ENCODE results near the gene PHF2. TPM values are rescaled to one million over a fixed set of nuclear protein-coding genes. Genes with fewer than 3 reads are reported as not detected.

Gene PHF2
- total and polyA plus RNA-seq, 9 of the 15 experiments (the other 6 are each of a cell fraction or from before 2014, with no cell fraction given), result 0.37 to 14.4 (median 8.1) TPM

- TF ChIP-seq ZMIZ1 (IDR thresholded peaks at IDR 0.05; ENCODE audit: low read depth in 2 of 2, low read length in 2 of 2), result no peak
- TF ChIP-seq PPARD (CRISPR knock-in tag; IDR thresholded peaks at IDR 0.05), result no peak
- TF ChIP-seq NFE2L1 (tag; IDR thresholded peaks at IDR 0.05; ENCODE audit: borderline replicate concordance, low read depth), result no peak
Measured at GRCh38 chr9:93580654-93581380, 4.4 kb downstream of the PHF2 start (continued).

- H3K79me2 ChIP-seq (ENCODE audit: control insufficient read depth, insufficient read depth, low read length), result peaks cover 59% of the 10 kb centered on the region
- in situ Hi-C loops (cut with MboI), result no loop called here
- intact Hi-C loops (cut with micrococcal nuclease), result no loop called here
- H3K9ac ChIP-seq (ENCODE audit: insufficient read depth in 1 of 2, low read depth in 2 of 2, low read length in 2 of 2), result peak overlapping the region in 1 of 2 experiments; percentile 59; a peak in 1 of 4 replicates
- no peak overlapping the region for H3K4me3 ChIP-seq
- H3K9me1 ChIP-seq (ENCODE audit: control insufficient read depth, insufficient read depth, low read length), result no peaks in the 10 kb centered on the region
- H3K27ac ChIP-seq (ENCODE audit: extremely low read depth, low read depth, low read length), result no peak overlapping the region
- ATAC-seq (peak; percentile 57), DNase-seq (ENCODE audit: extremely low read depth in 1 of 4, low spot score in 3 of 4) (no peak), FAIRE-seq (peak; percentile 23)
- H4K20me1 ChIP-seq (replicated peaks; ENCODE audit: control insufficient read depth, insufficient read depth, low read length), result peaks cover 9% of the 10 kb centered on the region
- no peaks in the 10 kb centered on the region for H3K27me3 ChIP-seq (ENCODE audit: control insufficient read depth in 2 of 2, insufficient read depth in 2 of 2, low read length in 2 of 2)
- peak overlapping the region; percentile 12; the same call in 1 of the 2 replicates for H3K4me2 ChIP-seq (ENCODE audit: insufficient read depth, low read length)
- ChIA-PET POLR2A (interaction anchor here (0.5 to 2.4 kb wide), 6 partner anchors 8 to 780 kb away, joined by 3 to 9 read pairs (median 4); no protein-coding TSS in a partner anchor), CTCF (ENCODE audit: low intra/inter-chr PET ratio) (no interaction called here)
- peaks cover 14 to 33% of the 10 kb centered on the region in 2 experiments for H3K4me1 ChIP-seq (replicated peaks in 1 of 2; ENCODE audit: control insufficient read depth in 2 of 2, insufficient read depth in 2 of 2, low read length in 2 of 2)
- BruUV-seq (replicated peaks), result no TSS peak
- no peak overlapping the region for H2AFZ ChIP-seq (ENCODE audit: low read depth, low read length)
- H3K36me3 ChIP-seq (ENCODE audit: control insufficient read depth, insufficient read depth, low read length), result no peaks in the 10 kb centered on the region
- WGBS (ENCODE audit: insufficient coverage, low coverage, missing lambda C conversion rate), result 10% methylated on average over 5 of the region's 5 CpGs
- H3K9me3 ChIP-seq (replicated peaks; ENCODE audit: control insufficient read depth, insufficient read depth, low read depth, low read length), result no peaks in the 10 kb centered on the region
- TF ChIP-seq CBFA2T2 (conservative IDR thresholded peaks at IDR 0.05) (0 out of 2 replicates have a peak, but pooled peaks have one; percentile 39), LEF1 (IDR thresholded peaks at IDR 0.05) (no peak), RBM15 (IDR thresholded peaks at IDR 0.05; ENCODE audit: insufficient read depth, low read length) (no peak), ZNF354B (CRISPR knock-in tag; IDR thresholded peaks at IDR 0.05) (no peak), CBFA2T3 (IDR thresholded peaks at IDR 0.05) (peak; percentile 46; the same call in 1 of the 2 replicates), ZKSCAN8 (CRISPR knock-in tag; IDR thresholded peaks at IDR 0.05) (no peak), FOXA3 (CRISPR knock-in tag; conservative IDR thresholded peaks at IDR 0.05 in 1 of 2, IDR thresholded peaks at IDR 0.05 in 1 of 2) (peak; percentile 74 to 78; a peak in 3 of 4 replicates), KDM2B (CRISPR knock-in tag; IDR thresholded peaks at IDR 0.05) (no peak), ZHX1 (conservative IDR thresholded peaks at IDR 0.05; ENCODE audit: low read length) (no peak), POLR2H (tag; IDR thresholded peaks at IDR 0.05; ENCODE audit: low read depth) (no peak), ZNF780A (CRISPR knock-in tag; IDR thresholded peaks at IDR 0.05) (no peak)
Measured at GRCh38 chr9:93582115-93582514, 5.7 kb downstream of the PHF2 start.
